GM12801 (cell line): Measurements from ENCODE around the gene HOGA1.
A peak's percentile ranks its signal among the peaks of the same experiment; 100 is the strongest.

ENCODE experiments used
- CTCF ChIP-seq: IDR thresholded peaks from one replicate; pipeline ENCODE4 v1.5.1; 2011; ENCODE audit warnings: control low read depth; ENCODE audit not compliant: insufficient read length; ENCODE audit errors: extremely low read depth

The HOGA1 gene

GRCh38 chr10:97566336-97566996 is 17.7 kb upstream of the HOGA1 start:
- no peak for TF ChIP-seq CTCF

GRCh38 chr10:97567891-97568290 is 16.3 kb upstream of the HOGA1 start:
- TF ChIP-seq CTCF, result no peak

GRCh38 chr10:97570146-97570788 is 13.9 kb upstream of the HOGA1 start:
- TF ChIP-seq CTCF, result no peak

- TF ChIP-seq CTCF, result no peak
Measured at GRCh38 chr10:97570789-97571471, 13.3 kb upstream of the HOGA1 start.

- TF ChIP-seq CTCF, result no peak
Measured at GRCh38 chr10:97571622-97572021, 12.6 kb upstream of the HOGA1 start.

- TF ChIP-seq CTCF, result peak; percentile 19
Measured at GRCh38 chr10:97572214-97572989, 11.8 kb upstream of the HOGA1 start, which contains the start of gene ANKRD2. Gene ANKRD2, plus strand, starts transcription at chr10:97572779. Its CDS starts 10 bp downstream, at chr10:97572789.

GRCh38 chr10:97573021-97573420 is 11.2 kb upstream of the HOGA1 start:
- TF ChIP-seq CTCF, result no peak
